ENCODE measurements around the gene CLEC4A.
"Not testable (repeated sequence)": the region's sequence is repeated elsewhere in the genome, so short reads cannot be mapped to it uniquely, and the experiment has no call there.

CLEC4A gene

GRCh38 chr12:8123124-8123912 lies at the start of gene CLEC4A:
Gene CLEC4A, plus strand, starts transcription at chr12:8123617. Its CDS starts 262 bp downstream, at chr12:8123879.
- no peak for DNase-seq

GRCh38 chr12:8075935-8076334 lies 47.5 kb upstream of the CLEC4A start:
- no peak for DNase-seq

- no peak for DNase-seq
Observed at GRCh38 chr12:8076366-8076765, 47.1 kb upstream of the CLEC4A start.

- DNase-seq, result no peak
Observed at GRCh38 chr12:8077207-8077606, 46.2 kb upstream of the CLEC4A start.

- DNase-seq, result peak; percentile 24
Observed at GRCh38 chr12:8078398-8078797, 45.0 kb upstream of the CLEC4A start.

- no peak for DNase-seq
Observed at GRCh38 chr12:8078916-8079315, 44.5 kb upstream of the CLEC4A start.

GRCh38 chr12:8080120-8080519 lies 43.3 kb upstream of the CLEC4A start:
- DNase-seq, result no peak

- peak; percentile 11 for DNase-seq
Observed at GRCh38 chr12:8081251-8081920, 42.0 kb upstream of the CLEC4A start.

- no peak for DNase-seq
Observed at GRCh38 chr12:8082808-8083100, 40.7 kb upstream of the CLEC4A start.

GRCh38 chr12:8084351-8084750 lies 39.1 kb upstream of the CLEC4A start:
- DNase-seq, result not testable (repeated sequence)

GRCh38 chr12:8087666-8088065 lies 35.8 kb upstream of the CLEC4A start:
- no peak for DNase-seq

- DNase-seq, result no peak
Observed at GRCh38 chr12:8088574-8088973, 34.8 kb upstream of the CLEC4A start.

GRCh38 chr12:8089277-8089676 lies 34.1 kb upstream of the CLEC4A start:
- DNase-seq, result not testable (repeated sequence)

- no peak for DNase-seq
Observed at GRCh38 chr12:8089716-8090115, 33.7 kb upstream of the CLEC4A start.

GRCh38 chr12:8093291-8093690 lies 30.1 kb upstream of the CLEC4A start:
- no peak for DNase-seq

- DNase-seq, result no peak
Observed at GRCh38 chr12:8096281-8096915, 27.0 kb upstream of the CLEC4A start.

- no peak for DNase-seq
Observed at GRCh38 chr12:8099235-8099634, 24.2 kb upstream of the CLEC4A start.

- peak; percentile 66 for DNase-seq
Observed at GRCh38 chr12:8108808-8109398, 14.5 kb upstream of the CLEC4A start.

GRCh38 chr12:8113117-8113516 lies 10.3 kb upstream of the CLEC4A start:
- DNase-seq, result not testable (repeated sequence)

GRCh38 chr12:8120072-8120713 lies 3.2 kb upstream of the CLEC4A start:
- no peak for DNase-seq

- no peak for DNase-seq
Observed at GRCh38 chr12:8127138-8127537, 3.7 kb downstream of the CLEC4A start.

GRCh38 chr12:8133636-8134397 lies 10.4 kb downstream of the CLEC4A start:
- DNase-seq, result not testable (repeated sequence)
